Jurkat, Clone E6-1 (cell line): ENCODE data around the gene CXCR1.
"Not testable (repeated sequence)": the region's sequence is repeated elsewhere in the genome, so short reads cannot be mapped to it uniquely, and the experiment has no call there.

Experiments used
- DNase-seq: peaks from one replicate; pipeline ENCODE4 v3.0.0-alpha.2; 2011; ENCODE audit warnings: low read depth, low spot score
- H3K4me3 ChIP-seq: 2 replicates; pipeline ENCODE4 v1.5.1; 2011; ENCODE audit warnings: mild to moderate bottlenecking, low read length, control low read depth, moderate library complexity

Gene CXCR1

DNA sequence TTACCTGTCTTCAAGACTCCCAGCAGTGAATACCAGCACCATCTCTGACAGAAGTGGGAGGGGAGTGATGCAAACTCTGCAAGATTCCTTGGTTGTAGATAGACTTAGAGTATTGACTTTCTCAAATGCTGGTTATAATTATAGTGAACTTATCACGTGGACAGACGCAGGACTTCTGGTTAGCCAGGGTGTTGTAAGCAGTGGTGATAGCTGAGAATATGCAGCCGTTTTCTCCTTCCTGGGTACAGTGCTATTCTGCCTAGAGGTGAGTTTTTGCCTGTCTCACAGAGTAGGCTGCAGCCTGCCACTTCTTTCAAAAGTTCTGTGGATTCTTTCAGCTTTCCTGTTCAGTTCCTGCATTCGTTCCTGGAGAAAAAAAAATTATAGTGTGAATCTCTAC lies 41.7 kb downstream of the CXCR1 start:
- no peak overlapping the region for H3K4me3 ChIP-seq
- no peak for DNase-seq

DNA sequence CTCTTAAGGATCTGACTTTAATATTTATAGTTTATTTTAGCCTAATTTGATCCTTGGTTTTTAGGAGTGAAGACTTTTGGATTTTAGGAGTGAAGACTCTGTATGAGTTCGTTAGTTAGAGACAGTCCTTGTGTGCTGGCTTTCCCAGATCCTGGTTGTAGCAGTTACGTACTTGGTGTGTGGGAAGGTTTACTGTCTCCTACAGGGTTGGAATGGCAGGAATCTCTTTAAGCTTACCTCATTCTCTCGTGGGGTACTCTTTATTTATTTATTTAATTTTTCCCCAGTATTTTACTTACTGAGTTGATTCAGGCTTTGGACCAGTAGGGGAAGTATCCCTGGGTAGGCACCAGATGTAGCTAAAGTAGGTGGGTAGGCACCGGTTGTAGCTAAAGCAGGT lies 42.8 kb downstream of the CXCR1 start:
- DNase-seq, result no peak
- H3K4me3 ChIP-seq, result no peak overlapping the region

DNA sequence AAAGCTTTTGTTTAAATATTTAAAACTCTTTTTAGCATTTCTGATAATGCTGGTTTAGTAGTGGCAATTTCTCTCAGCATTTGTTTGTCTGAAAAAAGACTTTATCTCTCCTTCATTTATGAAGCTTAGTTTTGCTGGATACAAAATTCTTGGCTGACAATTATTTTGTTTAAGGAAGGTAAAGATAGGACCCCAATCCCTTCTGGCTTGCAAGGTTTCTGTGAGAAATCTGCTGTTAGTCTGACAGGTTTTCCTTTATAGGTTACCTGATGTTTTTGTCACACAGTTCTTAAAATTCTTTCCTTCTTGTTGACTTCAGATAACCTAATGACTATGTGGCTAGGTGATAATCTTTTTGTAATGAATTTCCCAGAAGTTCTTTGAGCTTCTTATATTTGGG lies 44.5 kb downstream of the CXCR1 start:
- DNase-seq, H3K4me3 ChIP-seq: not testable (repeated sequence)

DNA sequence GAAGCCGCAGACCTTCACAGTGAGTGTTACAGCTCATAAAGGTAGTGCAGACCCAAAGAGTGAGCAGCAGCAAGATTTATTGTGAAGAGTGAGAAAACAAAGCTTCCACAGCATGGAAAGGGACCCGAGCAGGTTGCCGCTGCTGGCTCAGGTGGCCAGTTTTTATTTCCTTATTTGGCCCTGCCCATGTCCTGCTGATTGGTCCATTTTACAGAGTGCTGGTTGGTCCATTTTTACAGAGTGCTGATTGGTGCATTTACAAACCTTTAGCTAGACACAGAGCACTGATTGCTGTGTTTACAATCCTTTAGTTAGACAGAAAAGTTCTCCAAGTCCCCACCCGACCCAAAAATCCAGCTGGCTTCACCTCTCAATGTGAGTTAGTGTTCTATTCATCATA lies 45.0 kb downstream of the CXCR1 start:
- not testable (repeated sequence) for H3K4me3 ChIP-seq

More for the DNA sequence above, 45.0 kb downstream of the CXCR1 start:
- not testable (repeated sequence) for DNase-seq
